ENCODE data around the gene NMU.
"Not testable (repeated sequence)": the region's sequence is repeated elsewhere in the genome, so short reads cannot be mapped to it uniquely, and the experiment has no call there.

NMU gene

GRCh38 chr4:55553441-55554201 lies 82.5 kb downstream of the NMU start:
- DNase-seq: peak; percentile 78

GRCh38 chr4:55551964-55552363 lies 84.1 kb downstream of the NMU start:
- DNase-seq: not testable (repeated sequence)

GRCh38 chr4:55549888-55550287 lies 86.2 kb downstream of the NMU start:
- no peak for DNase-seq

- DNase-seq: no peak
These were observed 88.2 kb downstream of the NMU start for GRCh38 chr4:55547918-55548317.

GRCh38 chr4:55547466-55547770 lies 88.7 kb downstream of the NMU start:
- peak; percentile 35 for DNase-seq

GRCh38 chr4:55546756-55547465 lies 89.2 kb downstream of the NMU start, which contains the start of gene CLOCK:
CLOCK (minus strand) TSS chr4:55546909; CDS start chr4:55482785, 64,124 bp downstream.
- DNase-seq: peak; percentile 23

GRCh38 chr4:55546506-55546755 lies 89.7 kb downstream of the NMU start:
- DNase-seq: no peak

- DNase-seq: no peak
These were observed 90.2 kb downstream of the NMU start for GRCh38 chr4:55545641-55546505.
